Measurements from ENCODE around the gene KERA.

KERA gene

GRCh38 chr12:91007531-91008290, 50.1 kb downstream of the KERA start:
- Histone ChIP-seq H3K14ac (ENCODE audit: low read length in 2 of 2) (no peak overlapping the region), H3K9ac (ENCODE audit: low read length) (no peak overlapping the region), H2BK120ac (ENCODE audit: low read depth, low read length) (no peak overlapping the region), H3K79me1 (replicated peaks; ENCODE audit: low read length, poor library complexity, severe bottlenecking) (no peaks in the 10 kb centered on the region), H3K4me2 (ENCODE audit: low read length, poor library complexity, severe bottlenecking) (no peak overlapping the region), H3K27me3 (ENCODE audit: control insufficient read depth in 1 of 2, insufficient read depth in 1 of 2, low read length in 2 of 2) (no peaks in the 10 kb centered on the region), H3K36me3 (ENCODE audit: control insufficient read depth in 1 of 2, insufficient read depth in 2 of 2, low read depth in 1 of 2, low read length in 2 of 2) (no peaks in the 10 kb centered on the region), H3K18ac (ENCODE audit: low read depth in 1 of 2, low read length in 2 of 2) (no peak overlapping the region), H2AK5ac (ENCODE audit: low read length, severe bottlenecking) (no peak overlapping the region), H2AFZ (ENCODE audit: low read depth, low read length) (no peak overlapping the region), H2BK12ac (ENCODE audit: low read length in 2 of 2) (no peak overlapping the region), H3K4me3 (ENCODE audit: insufficient read depth in 1 of 2, low read depth in 1 of 2, low read length in 2 of 2) (no peak overlapping the region), H4K91ac (ENCODE audit: low read length) (no peak overlapping the region), H3K4ac (ENCODE audit: low read depth in 1 of 2, low read length in 2 of 2) (no peak overlapping the region), H2BK5ac (ENCODE audit: low read depth, low read length, poor library complexity, severe bottlenecking) (no peak overlapping the region), H3K4me1 (ENCODE audit: control insufficient read depth, insufficient read depth, low read depth, low read length) (no peaks in the 10 kb centered on the region), H3K27ac (ENCODE audit: low read length, poor library complexity, severe bottlenecking) (no peak overlapping the region), H4K8ac (ENCODE audit: low read length) (no peak overlapping the region), H2BK15ac (ENCODE audit: low read depth, poor library complexity, severe bottlenecking) (no peak overlapping the region), H3K9me3 (ENCODE audit: control insufficient read depth, low read length) (no peaks in the 10 kb centered on the region), H3K23ac (ENCODE audit: low read length in 2 of 2) (no peak overlapping the region)
- 91% methylated on average over 2 of the region's 2 CpGs for WGBS
- DNase-seq: no peak

- Histone ChIP-seq H3K4me2 (ENCODE audit: low read length, poor library complexity, severe bottlenecking) (no peak within 1 kb of the TSS), H3K4ac (ENCODE audit: low read depth in 1 of 2, low read length in 2 of 2) (no peak within 1 kb of the TSS), H3K14ac (ENCODE audit: low read length in 2 of 2) (no peak within 1 kb of the TSS), H3K9me3 (ENCODE audit: control insufficient read depth, low read length) (no peaks in the 10 kb centered on the region), H3K36me3 (ENCODE audit: control insufficient read depth in 1 of 2, insufficient read depth in 2 of 2, low read depth in 1 of 2, low read length in 2 of 2) (no peaks in the 10 kb centered on the region), H2AFZ (ENCODE audit: low read depth, low read length) (no peak within 1 kb of the TSS), H3K27ac (ENCODE audit: low read length, poor library complexity, severe bottlenecking) (no peak within 1 kb of the TSS), H2BK5ac (ENCODE audit: low read depth, low read length, poor library complexity, severe bottlenecking) (no peak within 1 kb of the TSS), H3K23ac (ENCODE audit: low read length in 2 of 2) (no peak within 1 kb of the TSS), H2BK12ac (ENCODE audit: low read length in 2 of 2) (no peak within 1 kb of the TSS), H2BK15ac (ENCODE audit: low read depth, poor library complexity, severe bottlenecking) (no peak within 1 kb of the TSS), H3K18ac (ENCODE audit: low read depth in 1 of 2, low read length in 2 of 2) (no peak within 1 kb of the TSS), H2BK120ac (ENCODE audit: low read depth, low read length) (no peak within 1 kb of the TSS), H3K79me1 (replicated peaks; ENCODE audit: low read length, poor library complexity, severe bottlenecking) (no peaks in the 10 kb centered on the region), H3K27me3 (ENCODE audit: control insufficient read depth in 1 of 2, insufficient read depth in 1 of 2, low read length in 2 of 2) (no peaks in the 10 kb centered on the region), H4K8ac (ENCODE audit: low read length) (no peak within 1 kb of the TSS), H4K91ac (ENCODE audit: low read length) (no peak within 1 kb of the TSS), H3K4me3 (ENCODE audit: insufficient read depth in 1 of 2, low read depth in 1 of 2, low read length in 2 of 2) (no peak within 1 kb of the TSS), H3K4me1 (ENCODE audit: control insufficient read depth, insufficient read depth, low read depth, low read length) (no peaks in the 10 kb centered on the region), H3K9ac (ENCODE audit: low read length) (no peak within 1 kb of the TSS), H2AK5ac (ENCODE audit: low read length, severe bottlenecking) (no peak within 1 kb of the TSS)
- no peak for DNase-seq
Measured at GRCh38 chr12:91004872-91005271, 53.0 kb downstream of the KERA start, which contains the start of gene EPYC. Gene EPYC (minus strand): TSS chr12:91004972. CDS start chr12:91002565, 2,407 bp downstream.

GRCh38 chr12:91003737-91004136, 54.1 kb downstream of the KERA start:
- no peaks in the 10 kb centered on the region for H3K36me3 ChIP-seq (ENCODE audit: control insufficient read depth in 1 of 2, insufficient read depth in 2 of 2, low read depth in 1 of 2, low read length in 2 of 2)
- H4K8ac ChIP-seq (ENCODE audit: low read length): no peak overlapping the region
- H3K4me1 ChIP-seq (ENCODE audit: control insufficient read depth, insufficient read depth, low read depth, low read length): no peaks in the 10 kb centered on the region
- no peak overlapping the region for H3K14ac ChIP-seq (ENCODE audit: low read length in 2 of 2)
- H4K91ac ChIP-seq (ENCODE audit: low read length): no peak overlapping the region
- H3K27ac ChIP-seq (ENCODE audit: low read length, poor library complexity, severe bottlenecking): no peak overlapping the region
- H3K18ac ChIP-seq (ENCODE audit: low read depth in 1 of 2, low read length in 2 of 2): no peak overlapping the region
- H2AK5ac ChIP-seq (ENCODE audit: low read length, severe bottlenecking): no peak overlapping the region
- no peaks in the 10 kb centered on the region for H3K9me3 ChIP-seq (ENCODE audit: control insufficient read depth, low read length)
- H2AFZ ChIP-seq (ENCODE audit: low read depth, low read length): no peak overlapping the region
- H2BK120ac ChIP-seq (ENCODE audit: low read depth, low read length): no peak overlapping the region
- H3K9ac ChIP-seq (ENCODE audit: low read length): no peak overlapping the region
- H3K4me3 ChIP-seq (ENCODE audit: insufficient read depth in 1 of 2, low read depth in 1 of 2, low read length in 2 of 2): no peak overlapping the region
- no peaks in the 10 kb centered on the region for H3K79me1 ChIP-seq (replicated peaks; ENCODE audit: low read length, poor library complexity, severe bottlenecking)
- no peak overlapping the region for H3K4ac ChIP-seq (ENCODE audit: low read depth in 1 of 2, low read length in 2 of 2)
- H3K4me2 ChIP-seq (ENCODE audit: low read length, poor library complexity, severe bottlenecking): no peak overlapping the region
- no peak overlapping the region for H2BK12ac ChIP-seq (ENCODE audit: low read length in 2 of 2)
- no peak for DNase-seq
- no peak overlapping the region for H2BK15ac ChIP-seq (ENCODE audit: low read depth, poor library complexity, severe bottlenecking)
- H3K23ac ChIP-seq (ENCODE audit: low read length in 2 of 2): no peak overlapping the region
- H3K27me3 ChIP-seq (ENCODE audit: control insufficient read depth in 1 of 2, insufficient read depth in 1 of 2, low read length in 2 of 2): no peaks in the 10 kb centered on the region
- H2BK5ac ChIP-seq (ENCODE audit: low read depth, low read length, poor library complexity, severe bottlenecking): no peak overlapping the region

- Histone ChIP-seq H2AK5ac (ENCODE audit: low read length, severe bottlenecking) (no peak overlapping the region), H4K91ac (ENCODE audit: low read length) (no peak overlapping the region), H3K23ac (ENCODE audit: low read length in 2 of 2) (no peak overlapping the region), H3K4ac (ENCODE audit: low read depth in 1 of 2, low read length in 2 of 2) (no peak overlapping the region), H2BK15ac (ENCODE audit: low read depth, poor library complexity, severe bottlenecking) (no peak overlapping the region), H2BK12ac (ENCODE audit: low read length in 2 of 2) (no peak overlapping the region), H2BK120ac (ENCODE audit: low read depth, low read length) (no peak overlapping the region), H2AFZ (ENCODE audit: low read depth, low read length) (no peak overlapping the region), H3K36me3 (ENCODE audit: control insufficient read depth in 1 of 2, insufficient read depth in 2 of 2, low read depth in 1 of 2, low read length in 2 of 2) (no peaks in the 10 kb centered on the region), H3K79me1 (replicated peaks; ENCODE audit: low read length, poor library complexity, severe bottlenecking) (no peaks in the 10 kb centered on the region), H3K9me3 (ENCODE audit: control insufficient read depth, low read length) (no peaks in the 10 kb centered on the region), H4K8ac (ENCODE audit: low read length) (no peak overlapping the region), H2BK5ac (ENCODE audit: low read depth, low read length, poor library complexity, severe bottlenecking) (no peak overlapping the region), H3K27me3 (ENCODE audit: control insufficient read depth in 1 of 2, insufficient read depth in 1 of 2, low read length in 2 of 2) (no peaks in the 10 kb centered on the region), H3K14ac (ENCODE audit: low read length in 2 of 2) (no peak overlapping the region), H3K27ac (ENCODE audit: low read length, poor library complexity, severe bottlenecking) (no peak overlapping the region), H3K4me1 (ENCODE audit: control insufficient read depth, insufficient read depth, low read depth, low read length) (no peaks in the 10 kb centered on the region), H3K4me2 (ENCODE audit: low read length, poor library complexity, severe bottlenecking) (no peak overlapping the region), H3K9ac (ENCODE audit: low read length) (no peak overlapping the region), H3K18ac (ENCODE audit: low read depth in 1 of 2, low read length in 2 of 2) (no peak overlapping the region), H3K4me3 (ENCODE audit: insufficient read depth in 1 of 2, low read depth in 1 of 2, low read length in 2 of 2) (no peak overlapping the region)
- WGBS: 91% methylated on average over 1 of the region's 1 CpG
- DNase-seq: no peak
Measured at GRCh38 chr12:91001306-91001705, 56.5 kb downstream of the KERA start.

All from mesenchymal stem cell (in vitro differentiated cells and primary cell).